WTC11 (cell line): ENCODE data around the gene USP8. TPM values are rescaled to one million over a fixed set of nuclear protein-coding genes. Genes with fewer than 3 reads are reported as not detected.
"Not testable (repeated sequence)": the region's sequence is repeated elsewhere in the genome, so short reads cannot be mapped to it uniquely, and the experiment has no call there.

Source experiments
- ATAC-seq: fragments of 200-7000 bp; cut with Tn5 transposase; 2 replicates; pipeline ENCODE4 v1.10.0; 2021; ENCODE audit warnings: mild to moderate bottlenecking, moderate library complexity
- CTCF ChIA-PET: fragments of 300-600 bp; sonication (Branson Sonifier 250); formaldehyde crosslinking; loops from one replicate; lab custom pipeline; 2021; ENCODE audit warnings: antibody characterized with exemption; lab: Charles Lee
- POLR2A ChIA-PET: fragments of 350-600 bp; sonication (Branson Sonifier 250); formaldehyde crosslinking; loops from one replicate; lab custom pipeline; 2021; ENCODE audit warnings: antibody characterized with exemption; lab: Charles Lee
- DNase-seq: peaks from one replicate; pipeline ENCODE4 v3.0.0; 2021; ENCODE audit warnings: low spot score
- H3K27ac Mint-ChIP-seq: 2 replicates; pipeline ENCODE4 v1.8.0; 2021; ENCODE audit warnings: mixed read lengths
- H3K27me3 Mint-ChIP-seq: 2 replicates; pipeline ENCODE4 v1.8.0; 2021; ENCODE audit warnings: low read depth, mild to moderate bottlenecking, moderate library complexity, mixed read lengths
- H3K36me3 Mint-ChIP-seq: 2 replicates; pipeline ENCODE4 v1.8.0; 2021; ENCODE audit warnings: mixed read lengths
- H3K4me1 Mint-ChIP-seq: 2 replicates; pipeline ENCODE4 v1.8.0; 2022; ENCODE audit warnings: mixed read lengths
- H3K4me3 Mint-ChIP-seq: 2 replicates; pipeline ENCODE4 v1.8.0; 2021; ENCODE audit warnings: mild to moderate bottlenecking, moderate library complexity, mixed read lengths
- H3K9me3 Mint-ChIP-seq: 2 replicates; pipeline ENCODE4 v1.8.0; 2021; ENCODE audit warnings: mixed read lengths
- ARID4B ChIP-seq: sonication (generic); formaldehyde crosslinking; IDR thresholded peaks from 2 replicates; pipeline ENCODE4 v1.8.0; 2023; ENCODE audit warnings: missing genetic modification reagents, mild to moderate bottlenecking, borderline replicate concordance
- ATF3 ChIP-seq: sonication (generic); formaldehyde crosslinking; conservative IDR thresholded peaks from 2 replicates; pipeline ENCODE4 v1.8.1; 2022; ENCODE audit warnings: mild to moderate bottlenecking, missing genetic modification reagents
- CBFB ChIP-seq: sonication (generic); formaldehyde crosslinking; IDR thresholded peaks from 2 replicates; pipeline ENCODE4 v1.8.1; 2022; ENCODE audit warnings: mild to moderate bottlenecking, low read depth, missing genetic modification reagents
- CDX4 ChIP-seq: fragments of 250-450 bp; sonication (Bioruptor Pico); IDR thresholded peaks from 2 replicates; pipeline ENCODE4 v1.9.0; 2021; ENCODE audit warnings: moderate library complexity, mild to moderate bottlenecking, inconsistent platforms, borderline replicate concordance
- CREM ChIP-seq: sonication (generic); formaldehyde crosslinking; IDR thresholded peaks from 2 replicates; pipeline ENCODE4 v1.8.1; 2022; ENCODE audit warnings: mild to moderate bottlenecking, missing genetic modification reagents, moderate library complexity
- FOXJ3 ChIP-seq: sonication (generic); formaldehyde crosslinking; IDR thresholded peaks from 2 replicates; pipeline ENCODE4 v1.9.0; 2021; ENCODE audit warnings: missing genetic modification reagents, mild to moderate bottlenecking, borderline replicate concordance
- JAZF1 ChIP-seq: fragments of 250-450 bp; sonication (Bioruptor Pico); IDR thresholded peaks from 2 replicates; pipeline ENCODE4 v1.9.0; 2021; ENCODE audit warnings: moderate library complexity, mild to moderate bottlenecking, inconsistent platforms
- JUN ChIP-seq: sonication (generic); formaldehyde crosslinking; IDR thresholded peaks from 2 replicates; pipeline ENCODE4 v1.8.0; 2023; ENCODE audit warnings: mild to moderate bottlenecking, missing genetic modification reagents
- KAT7 ChIP-seq: sonication (generic); formaldehyde crosslinking; IDR thresholded peaks from 2 replicates; pipeline ENCODE4 v1.8.1; 2023; ENCODE audit warnings: missing genetic modification reagents, mild to moderate bottlenecking, borderline replicate concordance
- NR2C2 ChIP-seq: sonication (generic); formaldehyde crosslinking; IDR thresholded peaks from 2 replicates; pipeline ENCODE4 v1.8.0; 2022; ENCODE audit warnings: mild to moderate bottlenecking, missing genetic modification reagents
- RELA ChIP-seq: sonication (generic); formaldehyde crosslinking; IDR thresholded peaks from 2 replicates; pipeline ENCODE4 v1.8.1; 2022; ENCODE audit warnings: missing genetic modification reagents, mild to moderate bottlenecking, borderline replicate concordance
- SMAD3 ChIP-seq: sonication (generic); formaldehyde crosslinking; IDR thresholded peaks from 2 replicates; pipeline ENCODE4 v1.8.0; 2022; ENCODE audit warnings: missing genetic modification reagents, mild to moderate bottlenecking, borderline replicate concordance
- SMAD4 ChIP-seq: sonication (generic); formaldehyde crosslinking; IDR thresholded peaks from 2 replicates; pipeline ENCODE4 v1.8.0; 2022; ENCODE audit warnings: mild to moderate bottlenecking, missing genetic modification reagents
- SOX15 ChIP-seq: fragments of 250-450 bp; sonication (Bioruptor Pico); IDR thresholded peaks from 2 replicates; pipeline ENCODE4 v1.9.0; 2021; ENCODE audit warnings: mild to moderate bottlenecking
- SP1 ChIP-seq: sonication (generic); formaldehyde crosslinking; conservative IDR thresholded peaks from 2 replicates; pipeline ENCODE4 v1.8.1; 2022; ENCODE audit warnings: missing genetic modification reagents
- STAT6 ChIP-seq: sonication (generic); formaldehyde crosslinking; conservative IDR thresholded peaks from 2 replicates; pipeline ENCODE4 v1.8.1; 2023; ENCODE audit warnings: mild to moderate bottlenecking, low read depth, missing genetic modification reagents, moderate library complexity
- TCF7 ChIP-seq: sonication (generic); formaldehyde crosslinking; IDR thresholded peaks from 2 replicates; pipeline ENCODE4 v1.8.0; 2022; ENCODE audit warnings: mild to moderate bottlenecking, low read depth, missing genetic modification reagents, moderate library complexity
- ZNF121 ChIP-seq: sonication (generic); formaldehyde crosslinking; IDR thresholded peaks from 2 replicates; pipeline ENCODE4 v1.8.0; 2023; ENCODE audit warnings: missing genetic modification reagents
- ZNF281 ChIP-seq: sonication (generic); formaldehyde crosslinking; IDR thresholded peaks from 2 replicates; pipeline ENCODE4 v1.8.0; 2023; ENCODE audit warnings: mild to moderate bottlenecking, missing genetic modification reagents
- ZNF416 ChIP-seq: fragments of 250-450 bp; sonication (Bioruptor Pico); IDR thresholded peaks from 2 replicates; pipeline ENCODE4 v1.9.0; 2021; ENCODE audit warnings: mild to moderate bottlenecking, inconsistent platforms
- ZNF423 ChIP-seq: fragments of 250-450 bp; sonication (Bioruptor Pico); IDR thresholded peaks from 2 replicates; pipeline ENCODE4 v2.1.2; 2022; ENCODE audit warnings: mild to moderate bottlenecking, moderate library complexity
- ZNF671 ChIP-seq: fragments of 250-450 bp; sonication (Bioruptor Pico); IDR thresholded peaks from 2 replicates; pipeline ENCODE4 v1.8.0; 2021; ENCODE audit warnings: mild to moderate bottlenecking
- total RNA-seq: library from RNA; stranded (reverse); gene quantifications from 3 replicates; pipeline ENCODE4 v1.2.3, GENCODE V29; 2021

Gene USP8
- total RNA-seq, 1 experiment from 2014 or later, result 63.7 TPM

GRCh38 chr15:50378776-50379175, 45.4 kb upstream of the USP8 start:
- Mint-ChIP-seq H3K9me3 (no peaks in the 10 kb centered on the region), H3K4me1 (peaks cover 5% of the 10 kb centered on the region), H3K27me3 (no peaks in the 10 kb centered on the region), H3K27ac (no peak overlapping the region), H3K4me3 (no peak overlapping the region), H3K36me3 (no peaks in the 10 kb centered on the region)
- ATAC-seq (no peak), DNase-seq (no peak)
- TF ChIP-seq CBFB, result no peak
- TF ChIP-seq RELA (CRISPR knock-in tag), result no peak
- no peak for TF ChIP-seq STAT6 (CRISPR knock-in tag)
- TF ChIP-seq ZNF121 (CRISPR knock-in tag), result peak; percentile 64; the same call in 1 of the 2 replicates
- TF ChIP-seq CREM (CRISPR knock-in tag), result no peak
- TF ChIP-seq FOXJ3, result no peak
- TF ChIP-seq CDX4 (CRISPR knock-in tag), result no peak
- no peak for TF ChIP-seq SP1
- ChIA-PET POLR2A (no interaction called here), CTCF (no interaction called here)

GRCh38 chr15:50379413-50379812, 44.8 kb upstream of the USP8 start:
- ATAC-seq, POLR2A ChIA-PET, H3K9me3 Mint-ChIP-seq, CTCF ChIA-PET, DNase-seq, H3K4me3 Mint-ChIP-seq, H3K36me3 Mint-ChIP-seq, H3K27me3 Mint-ChIP-seq, H3K4me1 Mint-ChIP-seq, H3K27ac Mint-ChIP-seq: not testable (repeated sequence)

- Mint-ChIP-seq H3K27me3 (no peaks in the 10 kb centered on the region), H3K4me1 (peaks cover 5% of the 10 kb centered on the region), H3K36me3 (no peaks in the 10 kb centered on the region), H3K27ac (no peak overlapping the region), H3K9me3 (no peaks in the 10 kb centered on the region), H3K4me3 (no peak overlapping the region)
- TF ChIP-seq ZNF671 (CRISPR knock-in tag) (no peak), ARID4B (CRISPR knock-in tag) (no peak), JAZF1 (CRISPR knock-in tag) (no peak), TCF7 (CRISPR knock-in tag) (no peak), ZNF281 (CRISPR knock-in tag) (no peak), SMAD3 (CRISPR knock-in tag) (no peak), JUN (CRISPR knock-in tag) (no peak), SMAD4 (CRISPR knock-in tag) (no peak), ATF3 (CRISPR knock-in tag) (no peak), ZNF416 (CRISPR knock-in tag) (no peak), KAT7 (CRISPR knock-in tag) (no peak), NR2C2 (CRISPR knock-in tag) (no peak), SOX15 (CRISPR knock-in tag) (no peak), ZNF423 (no peak)
- ChIA-PET POLR2A (no interaction called here), CTCF (no interaction called here)
- ATAC-seq (no peak), DNase-seq (no peak)
Observed at GRCh38 chr15:50380089-50380488, 44.1 kb upstream of the USP8 start.
